HG03039 (cell line): Measurements from ENCODE around the gene TIMM17A.
"Not testable (repeated sequence)": the region's sequence is repeated elsewhere in the genome, so short reads cannot be mapped to it uniquely, and the experiment has no call there.

Experiments used
- ATAC-seq: cut with Tn5 transposase; IDR thresholded peaks from one replicate; pipeline ENCODE4 v1.9.1; 2021; ENCODE audit warnings: mild to moderate bottlenecking, moderate library complexity; ENCODE audit not compliant: unreplicated experiment

Gene TIMM17A

GRCh38 chr1:201939574-201939973, 15.7 kb upstream of the TIMM17A start:
- no peak for ATAC-seq

GRCh38 chr1:201940316-201940715, 15.0 kb upstream of the TIMM17A start:
- ATAC-seq, result not testable (repeated sequence)

- ATAC-seq, result no peak
Observed at GRCh38 chr1:201941420-201942128, 13.7 kb upstream of the TIMM17A start.

- no peak for ATAC-seq
Observed at GRCh38 chr1:201942129-201942495, 13.2 kb upstream of the TIMM17A start.

GRCh38 chr1:201944002-201944401, 11.3 kb upstream of the TIMM17A start:
- ATAC-seq, result no peak

GRCh38 chr1:201944639-201945038, 10.7 kb upstream of the TIMM17A start:
- no peak for ATAC-seq

GRCh38 chr1:201945157-201945556, 10.1 kb upstream of the TIMM17A start:
- ATAC-seq, result no peak

GRCh38 chr1:201945863-201946223, 9.5 kb upstream of the TIMM17A start:
- ATAC-seq, result no peak

- no peak for ATAC-seq
Observed at GRCh38 chr1:201946224-201946908, 8.9 kb upstream of the TIMM17A start, which contains the start of gene LMOD1. LMOD1 (minus strand) TSS chr1:201946548; CDS start chr1:201946340, 208 bp downstream.

GRCh38 chr1:201947697-201948008, 7.7 kb upstream of the TIMM17A start:
- no peak for ATAC-seq

- ATAC-seq, result no peak
Observed at GRCh38 chr1:201949491-201949890, 5.8 kb upstream of the TIMM17A start.

GRCh38 chr1:201954263-201955008, 867 bp upstream of the TIMM17A start:
- ATAC-seq, result no peak

- ATAC-seq, result no peak
Observed at GRCh38 chr1:201955729-201956143, 433 bp downstream of the TIMM17A start.

GRCh38 chr1:201958348-201958747, 3.0 kb downstream of the TIMM17A start:
- no peak for ATAC-seq

- not testable (repeated sequence) for ATAC-seq
Observed at GRCh38 chr1:201962382-201962781, 7.1 kb downstream of the TIMM17A start.

- ATAC-seq, result no peak
Observed at GRCh38 chr1:201964261-201964660, 9.0 kb downstream of the TIMM17A start.

GRCh38 chr1:201966171-201966570, 10.9 kb downstream of the TIMM17A start:
- no peak for ATAC-seq

- no peak for ATAC-seq
Observed at GRCh38 chr1:201968202-201968925, 13.1 kb downstream of the TIMM17A start.

GRCh38 chr1:201970334-201971159, 15.2 kb downstream of the TIMM17A start:
- ATAC-seq, result no peak

GRCh38 chr1:201982082-201982622, 26.8 kb downstream of the TIMM17A start:
- peak; percentile 9 for ATAC-seq
